ENCODE measurements around the gene MTHFD2L.

MTHFD2L gene

GRCh38 chr4:74230902-74231499 is 73.1 kb downstream of the MTHFD2L start:
- Mint-ChIP-seq H3K36me3 (ENCODE audit: low read depth) (no peaks in the 10 kb centered on the region), H3K27ac (no peak overlapping the region), H3K4me1 (no peaks in the 10 kb centered on the region), H3K4me3 (no peak overlapping the region), H3K27me3 (ENCODE audit: low read depth, poor library complexity) (no peaks in the 10 kb centered on the region), H3K9me3 (no peaks in the 10 kb centered on the region)
- TF ChIP-seq, protein P1, sequence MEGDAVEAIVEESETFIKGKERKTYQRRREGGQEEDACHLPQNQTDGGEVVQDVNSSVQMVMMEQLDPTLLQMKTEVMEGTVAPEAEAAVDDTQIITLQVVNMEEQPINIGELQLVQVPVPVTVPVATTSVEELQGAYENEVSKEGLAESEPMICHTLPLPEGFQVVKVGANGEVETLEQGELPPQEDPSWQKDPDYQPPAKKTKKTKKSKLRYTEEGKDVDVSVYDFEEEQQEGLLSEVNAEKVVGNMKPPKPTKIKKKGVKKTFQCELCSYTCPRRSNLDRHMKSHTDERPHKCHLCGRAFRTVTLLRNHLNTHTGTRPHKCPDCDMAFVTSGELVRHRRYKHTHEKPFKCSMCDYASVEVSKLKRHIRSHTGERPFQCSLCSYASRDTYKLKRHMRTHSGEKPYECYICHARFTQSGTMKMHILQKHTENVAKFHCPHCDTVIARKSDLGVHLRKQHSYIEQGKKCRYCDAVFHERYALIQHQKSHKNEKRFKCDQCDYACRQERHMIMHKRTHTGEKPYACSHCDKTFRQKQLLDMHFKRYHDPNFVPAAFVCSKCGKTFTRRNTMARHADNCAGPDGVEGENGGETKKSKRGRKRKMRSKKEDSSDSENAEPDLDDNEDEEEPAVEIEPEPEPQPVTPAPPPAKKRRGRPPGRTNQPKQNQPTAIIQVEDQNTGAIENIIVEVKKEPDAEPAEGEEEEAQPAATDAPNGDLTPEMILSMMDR (IDR thresholded peaks at IDR 0.05), result no peak
- no peak for DNase-seq

- H3K4me1 Mint-ChIP-seq, result no peaks in the 10 kb centered on the region
- DNase-seq, result no peak
- H3K4me3 Mint-ChIP-seq, result no peak overlapping the region
- no peak overlapping the region for H3K27ac Mint-ChIP-seq
- H3K27me3 Mint-ChIP-seq (ENCODE audit: low read depth, poor library complexity), result no peaks in the 10 kb centered on the region
- TF ChIP-seq, protein P1 (IDR thresholded peaks at IDR 0.05), result no peak
- peaks cover 9% of the 10 kb centered on the region for H3K36me3 Mint-ChIP-seq (ENCODE audit: low read depth)
- H3K9me3 Mint-ChIP-seq, result no peaks in the 10 kb centered on the region
These were observed 77.2 kb downstream of the MTHFD2L start for GRCh38 chr4:74235135-74235534.

- no peak for DNase-seq
These were observed 79.6 kb downstream of the MTHFD2L start for GRCh38 chr4:74237425-74237966.

GRCh38 chr4:74244049-74244448 is 86.1 kb downstream of the MTHFD2L start:
- H3K4me1 Mint-ChIP-seq, result no peaks in the 10 kb centered on the region
- TF ChIP-seq, protein P1 (IDR thresholded peaks at IDR 0.05), result no peak
- no peak overlapping the region for H3K27ac Mint-ChIP-seq
- no peaks in the 10 kb centered on the region for H3K36me3 Mint-ChIP-seq (ENCODE audit: low read depth)
- no peak overlapping the region for H3K4me3 Mint-ChIP-seq
- peaks cover 5% of the 10 kb centered on the region for H3K9me3 Mint-ChIP-seq
- no peaks in the 10 kb centered on the region for H3K27me3 Mint-ChIP-seq (ENCODE audit: low read depth, poor library complexity)
- DNase-seq, result no peak

More at GRCh38 chr4:74237425-74237966, 79.6 kb downstream of the MTHFD2L start:
- TF ChIP-seq, protein P1 (IDR thresholded peaks at IDR 0.05), result no peak
- no peak overlapping the region for H3K4me3 Mint-ChIP-seq
- no peaks in the 10 kb centered on the region for H3K27me3 Mint-ChIP-seq (ENCODE audit: low read depth, poor library complexity)
- no peaks in the 10 kb centered on the region for H3K9me3 Mint-ChIP-seq
- H3K4me1 Mint-ChIP-seq, result no peaks in the 10 kb centered on the region
- H3K36me3 Mint-ChIP-seq (ENCODE audit: low read depth), result peaks cover 9% of the 10 kb centered on the region
- H3K27ac Mint-ChIP-seq, result no peak overlapping the region

- Mint-ChIP-seq H3K4me3 (no peak overlapping the region), H3K9me3 (peaks cover 31% of the 10 kb centered on the region), H3K4me1 (no peaks in the 10 kb centered on the region), H3K27ac (no peak overlapping the region), H3K27me3 (ENCODE audit: low read depth, poor library complexity) (no peaks in the 10 kb centered on the region), H3K36me3 (ENCODE audit: low read depth) (peaks cover 32% of the 10 kb centered on the region)
- DNase-seq, result no peak
- TF ChIP-seq, protein P1 (IDR thresholded peaks at IDR 0.05), result no peak
These were observed 95.0 kb downstream of the MTHFD2L start for GRCh38 chr4:74252933-74253332.

DNA sequence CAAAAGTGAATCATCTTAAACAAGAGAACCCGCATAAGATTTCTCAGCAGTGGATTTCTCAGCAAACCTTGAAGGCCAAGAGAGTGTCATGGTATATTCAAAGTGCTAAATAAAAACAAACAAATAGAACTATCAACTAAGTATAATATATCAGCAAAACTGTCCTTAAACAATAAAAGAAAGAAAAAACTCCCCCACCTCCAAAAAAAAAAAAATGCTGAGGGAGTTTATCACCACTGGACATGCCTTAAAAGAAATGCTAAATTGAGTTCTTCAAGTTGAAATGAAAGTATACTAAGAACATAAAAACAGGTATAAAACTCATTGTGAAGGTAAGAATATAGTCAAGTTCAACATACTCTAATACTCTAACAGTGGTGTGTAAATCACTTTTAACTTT is 96.5 kb downstream of the MTHFD2L start:
- Mint-ChIP-seq H3K36me3 (ENCODE audit: low read depth) (peaks cover 32% of the 10 kb centered on the region), H3K9me3 (peaks cover 29% of the 10 kb centered on the region), H3K4me1 (no peaks in the 10 kb centered on the region), H3K4me3 (no peak overlapping the region), H3K27me3 (ENCODE audit: low read depth, poor library complexity) (no peaks in the 10 kb centered on the region), H3K27ac (no peak overlapping the region)
- TF ChIP-seq, protein P1 (IDR thresholded peaks at IDR 0.05), result no peak
- DNase-seq, result no peak
